Omental fat pad (tissue), 4 donors: Measurements from ENCODE around the gene CMYA5. TPM values are rescaled to one million over a fixed set of nuclear protein-coding genes. Genes with fewer than 3 reads are reported as not detected.

Source experiments
- ATAC-seq: fragments of 150-250 bp; one replicate; pipeline ENCODE4 v1.9.1; 2016; ENCODE audit warnings: mild to moderate bottlenecking, moderate library complexity; ENCODE audit not compliant: low FRiP score
- DNase-seq: peaks from one replicate; pipeline ENCODE4 v3.0.0-alpha.2; 2019; ENCODE audit warnings: low spot score
- total RNA-seq, 4 donors: library from RNA; depleted of rRNA; stranded (reverse); fragments of >200 nt; gene quantifications; one replicate each; pipeline ENCODE4 v1.1.0, GENCODE V29; 2016
- TF ChIP-seq, protein P1 (sequence below), 3 donors: fragments of 450-650 bp; IDR thresholded peaks; one replicate each; pipeline ENCODE4 v1.5.1; 2016 to 2017; ENCODE audit warnings: antibody characterized with exemption in 3 of 3, mild to moderate bottlenecking in 3 of 3, moderate library complexity in 2 of 3

Gene CMYA5
- 10 to 100 TPM in 1 of 4 donors, 1 to 10 TPM in 3; 4.2 to 21.0 (median 6.3) TPM for total RNA-seq

DNA sequence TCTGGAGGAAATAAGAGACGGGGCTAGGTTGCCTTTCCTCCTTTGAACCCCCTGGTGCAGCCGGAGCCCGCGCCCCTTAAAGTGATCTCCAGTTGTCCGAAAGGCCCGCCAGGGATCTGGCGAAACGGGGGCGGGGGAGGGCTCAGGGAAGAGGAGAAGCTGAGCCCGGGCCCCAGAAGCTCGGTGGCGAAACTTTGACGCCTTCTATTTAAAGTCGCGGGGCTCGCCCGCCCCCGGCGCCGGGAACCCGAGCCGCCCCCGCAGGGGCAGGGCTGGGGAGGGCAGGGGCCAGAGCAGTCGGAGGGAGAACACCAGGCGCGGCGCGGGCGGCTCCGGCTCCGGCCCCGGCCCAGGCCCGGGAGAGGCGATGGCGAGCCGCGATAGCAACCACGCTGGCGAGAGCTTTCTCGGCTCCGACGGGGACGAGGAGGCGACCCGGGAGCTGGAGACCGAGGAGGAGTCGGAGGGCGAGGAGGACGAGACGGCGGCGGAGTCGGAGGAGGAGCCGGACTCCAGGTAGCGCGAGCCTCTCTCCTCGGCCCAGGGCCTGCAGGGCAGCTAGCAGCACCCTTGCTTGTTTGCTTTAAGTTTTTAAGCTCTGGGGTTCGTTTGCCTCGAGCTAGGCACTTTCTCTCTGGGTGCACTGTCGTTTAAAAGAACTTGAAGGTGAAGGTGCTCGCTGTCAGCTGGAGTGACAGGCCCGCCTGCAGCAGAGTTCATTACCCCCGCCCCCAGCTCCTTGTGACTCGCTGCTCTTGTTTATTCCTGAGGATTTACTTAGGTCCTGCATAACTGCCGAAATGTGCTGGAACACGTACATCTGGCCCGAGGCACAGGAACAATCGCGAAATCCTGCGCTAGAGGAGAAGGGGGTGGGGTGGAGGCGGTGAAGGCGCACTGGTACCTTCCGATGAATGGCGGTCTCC is at the start of gene CMYA5:
Gene CMYA5, plus strand, starts transcription at position 296 of the 926 bp plus-strand sequence. Its CDS starts 72 bp downstream, at position 368.
- TF ChIP-seq, protein P1, sequence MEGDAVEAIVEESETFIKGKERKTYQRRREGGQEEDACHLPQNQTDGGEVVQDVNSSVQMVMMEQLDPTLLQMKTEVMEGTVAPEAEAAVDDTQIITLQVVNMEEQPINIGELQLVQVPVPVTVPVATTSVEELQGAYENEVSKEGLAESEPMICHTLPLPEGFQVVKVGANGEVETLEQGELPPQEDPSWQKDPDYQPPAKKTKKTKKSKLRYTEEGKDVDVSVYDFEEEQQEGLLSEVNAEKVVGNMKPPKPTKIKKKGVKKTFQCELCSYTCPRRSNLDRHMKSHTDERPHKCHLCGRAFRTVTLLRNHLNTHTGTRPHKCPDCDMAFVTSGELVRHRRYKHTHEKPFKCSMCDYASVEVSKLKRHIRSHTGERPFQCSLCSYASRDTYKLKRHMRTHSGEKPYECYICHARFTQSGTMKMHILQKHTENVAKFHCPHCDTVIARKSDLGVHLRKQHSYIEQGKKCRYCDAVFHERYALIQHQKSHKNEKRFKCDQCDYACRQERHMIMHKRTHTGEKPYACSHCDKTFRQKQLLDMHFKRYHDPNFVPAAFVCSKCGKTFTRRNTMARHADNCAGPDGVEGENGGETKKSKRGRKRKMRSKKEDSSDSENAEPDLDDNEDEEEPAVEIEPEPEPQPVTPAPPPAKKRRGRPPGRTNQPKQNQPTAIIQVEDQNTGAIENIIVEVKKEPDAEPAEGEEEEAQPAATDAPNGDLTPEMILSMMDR (IDR thresholded peaks at IDR 0.05), result no peak
- DNase-seq (no peak), ATAC-seq (peak; percentile 64)

DNA sequence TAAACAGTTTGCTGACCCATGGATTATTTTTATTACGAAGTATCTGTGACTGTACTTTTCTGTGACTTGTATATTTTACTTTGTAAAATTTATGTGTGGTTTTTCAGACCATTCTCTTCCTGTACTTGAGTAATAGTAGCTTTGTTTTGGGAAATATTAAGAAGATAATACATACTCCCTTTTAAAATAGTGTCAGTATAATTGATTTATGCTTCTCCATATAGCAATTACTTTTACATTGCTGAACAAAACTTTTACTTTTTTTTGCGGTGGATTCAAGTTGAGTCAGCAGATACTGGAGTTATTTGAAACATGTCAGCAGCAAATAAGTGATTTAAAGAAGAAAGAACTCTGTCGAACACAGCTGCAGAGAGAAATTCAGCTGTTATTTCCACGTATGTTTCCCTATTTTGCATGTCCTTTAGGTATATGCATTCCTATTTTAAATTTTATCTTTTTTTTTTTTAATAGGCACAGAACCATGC is 49.0 kb upstream of the CMYA5 start:
- DNase-seq (no peak), ATAC-seq (no peak)
- TF ChIP-seq, protein P1 (IDR thresholded peaks at IDR 0.05), result no peak

DNA sequence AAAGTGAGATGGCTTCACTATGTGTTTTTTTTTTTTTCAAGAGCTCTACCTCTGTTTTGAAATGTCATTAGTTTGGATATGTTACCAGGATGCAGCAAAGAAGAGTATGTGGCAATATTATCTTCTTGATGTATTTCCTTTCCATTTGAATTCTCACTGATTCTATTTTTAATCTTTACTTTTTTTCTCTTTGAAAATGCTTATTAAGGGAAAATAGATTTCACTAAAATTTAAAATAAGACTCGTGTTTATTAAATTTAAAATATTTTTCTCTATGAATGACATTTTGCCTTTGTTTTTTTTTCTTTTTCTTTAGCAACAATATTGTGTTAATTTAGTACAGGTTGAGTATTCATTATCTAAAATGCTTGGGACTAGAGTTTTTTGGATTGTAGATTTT is 48.2 kb upstream of the CMYA5 start:
- DNase-seq, result no peak
- ATAC-seq, result no peak
- TF ChIP-seq, protein P1 (IDR thresholded peaks at IDR 0.05), result no peak

DNA sequence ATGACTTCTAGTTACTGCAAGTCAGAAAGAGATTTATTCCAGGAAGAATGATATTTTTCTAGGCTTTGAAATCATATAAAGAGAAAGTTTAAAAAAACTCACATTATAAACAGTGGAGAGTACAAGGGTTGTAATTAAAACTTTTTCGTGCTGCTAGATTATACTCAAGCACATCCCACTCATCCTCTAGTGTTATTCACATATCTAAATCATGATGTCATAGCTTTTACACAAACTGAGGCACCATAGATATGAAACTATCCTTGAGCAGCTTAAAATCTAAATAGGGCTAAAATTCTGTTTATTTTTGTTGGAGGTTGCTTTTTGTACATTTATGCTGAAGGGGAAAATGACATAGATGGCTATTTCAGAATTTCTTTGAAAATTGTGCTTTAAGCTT is 47.4 kb upstream of the CMYA5 start:
- TF ChIP-seq, protein P1 (IDR thresholded peaks at IDR 0.05), result no peak
- no peak for DNase-seq
- no peak for ATAC-seq

DNA sequence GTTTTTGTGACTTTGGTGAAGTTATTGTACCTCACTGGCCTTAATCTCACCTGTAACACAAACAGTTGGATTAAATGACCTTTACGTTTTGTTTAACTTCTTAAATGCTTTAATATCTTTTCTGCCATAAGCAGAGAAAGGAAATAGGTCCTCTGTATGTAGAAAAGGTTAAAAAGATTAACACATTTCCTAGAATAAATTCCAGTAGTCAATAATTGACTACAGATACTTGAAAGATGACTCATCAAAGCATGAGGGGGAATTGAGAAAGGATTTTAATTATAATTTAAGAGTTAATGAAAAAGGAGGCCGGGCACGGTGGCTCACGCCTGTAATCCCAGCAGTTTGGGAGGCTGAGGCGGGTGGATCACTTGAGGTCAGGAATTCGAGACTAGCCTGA is 35.8 kb upstream of the CMYA5 start:
- TF ChIP-seq, protein P1 (IDR thresholded peaks at IDR 0.05), result no peak
- no peak for ATAC-seq

DNA sequence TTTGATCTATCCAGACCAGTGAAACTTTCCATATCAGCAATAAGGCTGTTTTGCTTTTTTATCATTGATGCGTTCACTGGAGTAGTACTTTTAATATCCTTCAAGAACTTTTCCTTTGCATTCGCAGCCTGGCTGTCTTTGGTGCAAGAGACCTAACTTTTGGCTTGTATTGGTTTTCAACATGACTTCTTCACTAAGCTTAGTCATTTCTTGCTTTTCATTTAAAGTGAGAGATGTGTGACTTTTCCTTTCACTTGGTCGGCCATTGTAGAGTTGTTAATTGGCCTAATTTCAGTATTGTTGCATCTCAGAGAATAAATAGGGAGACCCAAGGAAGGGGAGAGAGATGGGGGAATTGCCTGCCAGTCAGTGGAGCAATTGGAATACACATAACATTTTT is 26.4 kb upstream of the CMYA5 start:
- DNase-seq (no peak), ATAC-seq (no peak)
- TF ChIP-seq, protein P1 (IDR thresholded peaks at IDR 0.05), result no peak

More for the DNA sequence above, 35.8 kb upstream of the CMYA5 start:
- DNase-seq, result no peak
